ENCODE measurements around the gene TTLL11.

The TTLL11 gene

DNA sequence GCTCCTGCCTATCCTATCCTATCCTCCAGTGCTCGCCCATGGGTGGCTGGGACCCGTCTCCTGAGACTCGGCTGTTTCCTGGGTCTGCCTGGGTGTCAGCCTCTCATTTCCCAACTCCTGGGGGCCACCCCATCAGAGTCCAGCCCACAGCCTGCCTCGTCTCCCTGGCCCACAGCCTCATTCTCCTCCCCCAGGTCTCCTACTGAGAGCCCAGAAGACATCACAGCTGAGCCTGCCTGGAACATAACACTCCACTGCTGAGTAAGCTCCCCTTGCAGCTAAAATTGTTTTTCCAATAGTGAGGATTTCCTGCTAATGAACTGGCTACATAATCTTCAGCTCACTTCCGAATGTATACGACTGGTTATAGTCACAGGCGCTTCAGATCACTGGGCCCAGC lies 95.3 kb downstream of the TTLL11 start:
- TF ChIP-seq EP300 (IDR thresholded peaks at IDR 0.05; ENCODE audit: borderline replicate concordance): no peak
- TF ChIP-seq EGR1 (IDR thresholded peaks at IDR 0.05): no peak
- TF ChIP-seq RAD21 (IDR thresholded peaks at IDR 0.05; ENCODE audit: low read depth): no peak
- TF ChIP-seq, protein P1, sequence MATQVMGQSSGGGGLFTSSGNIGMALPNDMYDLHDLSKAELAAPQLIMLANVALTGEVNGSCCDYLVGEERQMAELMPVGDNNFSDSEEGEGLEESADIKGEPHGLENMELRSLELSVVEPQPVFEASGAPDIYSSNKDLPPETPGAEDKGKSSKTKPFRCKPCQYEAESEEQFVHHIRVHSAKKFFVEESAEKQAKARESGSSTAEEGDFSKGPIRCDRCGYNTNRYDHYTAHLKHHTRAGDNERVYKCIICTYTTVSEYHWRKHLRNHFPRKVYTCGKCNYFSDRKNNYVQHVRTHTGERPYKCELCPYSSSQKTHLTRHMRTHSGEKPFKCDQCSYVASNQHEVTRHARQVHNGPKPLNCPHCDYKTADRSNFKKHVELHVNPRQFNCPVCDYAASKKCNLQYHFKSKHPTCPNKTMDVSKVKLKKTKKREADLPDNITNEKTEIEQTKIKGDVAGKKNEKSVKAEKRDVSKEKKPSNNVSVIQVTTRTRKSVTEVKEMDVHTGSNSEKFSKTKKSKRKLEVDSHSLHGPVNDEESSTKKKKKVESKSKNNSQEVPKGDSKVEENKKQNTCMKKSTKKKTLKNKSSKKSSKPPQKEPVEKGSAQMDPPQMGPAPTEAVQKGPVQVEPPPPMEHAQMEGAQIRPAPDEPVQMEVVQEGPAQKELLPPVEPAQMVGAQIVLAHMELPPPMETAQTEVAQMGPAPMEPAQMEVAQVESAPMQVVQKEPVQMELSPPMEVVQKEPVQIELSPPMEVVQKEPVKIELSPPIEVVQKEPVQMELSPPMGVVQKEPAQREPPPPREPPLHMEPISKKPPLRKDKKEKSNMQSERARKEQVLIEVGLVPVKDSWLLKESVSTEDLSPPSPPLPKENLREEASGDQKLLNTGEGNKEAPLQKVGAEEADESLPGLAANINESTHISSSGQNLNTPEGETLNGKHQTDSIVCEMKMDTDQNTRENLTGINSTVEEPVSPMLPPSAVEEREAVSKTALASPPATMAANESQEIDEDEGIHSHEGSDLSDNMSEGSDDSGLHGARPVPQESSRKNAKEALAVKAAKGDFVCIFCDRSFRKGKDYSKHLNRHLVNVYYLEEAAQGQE (IDR thresholded peaks at IDR 0.05; ENCODE audit: low read depth): no peak

DNA sequence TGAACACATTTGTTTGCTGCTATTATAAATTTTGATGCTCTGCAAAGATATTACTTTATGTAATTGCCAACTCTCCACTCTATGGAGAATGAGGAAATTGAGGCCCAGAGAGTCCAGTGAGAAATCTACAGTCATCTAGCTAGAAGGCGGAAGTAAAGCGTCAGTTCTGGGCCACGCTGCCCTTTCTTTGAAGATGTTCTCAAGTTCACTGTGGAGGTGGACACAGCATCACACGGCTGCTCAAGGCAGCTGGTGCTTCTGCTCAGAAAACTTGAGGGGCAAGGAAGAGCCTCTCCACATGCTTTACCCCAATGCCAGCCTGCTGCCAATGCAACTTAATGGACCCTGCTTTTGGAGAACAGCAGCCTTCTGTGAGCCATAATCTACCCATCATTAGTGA lies 96.3 kb downstream of the TTLL11 start:
- TF ChIP-seq, protein P1 (IDR thresholded peaks at IDR 0.05; ENCODE audit: low read depth): no peak
- TF ChIP-seq TCF12 (IDR thresholded peaks at IDR 0.05; ENCODE audit: low read depth) (no peak), RAD21 (IDR thresholded peaks at IDR 0.05; ENCODE audit: low read depth) (no peak), CEBPB (IDR thresholded peaks at IDR 0.05) (no peak), EGR1 (IDR thresholded peaks at IDR 0.05) (no peak), TEAD4 (IDR thresholded peaks at IDR 0.05) (no peak), ZBTB7A (IDR thresholded peaks at IDR 0.05; ENCODE audit: low read depth) (no peak), EP300 (IDR thresholded peaks at IDR 0.05; ENCODE audit: borderline replicate concordance) (no peak)
- TF ChIP-seq, protein P2, sequence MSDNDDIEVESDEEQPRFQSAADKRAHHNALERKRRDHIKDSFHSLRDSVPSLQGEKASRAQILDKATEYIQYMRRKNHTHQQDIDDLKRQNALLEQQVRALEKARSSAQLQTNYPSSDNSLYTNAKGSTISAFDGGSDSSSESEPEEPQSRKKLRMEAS (IDR thresholded peaks at IDR 0.05): no peak
- TF ChIP-seq, protein P3, sequence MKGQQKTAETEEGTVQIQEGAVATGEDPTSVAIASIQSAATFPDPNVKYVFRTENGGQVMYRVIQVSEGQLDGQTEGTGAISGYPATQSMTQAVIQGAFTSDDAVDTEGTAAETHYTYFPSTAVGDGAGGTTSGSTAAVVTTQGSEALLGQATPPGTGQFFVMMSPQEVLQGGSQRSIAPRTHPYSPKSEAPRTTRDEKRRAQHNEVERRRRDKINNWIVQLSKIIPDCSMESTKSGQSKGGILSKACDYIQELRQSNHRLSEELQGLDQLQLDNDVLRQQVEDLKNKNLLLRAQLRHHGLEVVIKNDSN (IDR thresholded peaks at IDR 0.05): no peak

DNA sequence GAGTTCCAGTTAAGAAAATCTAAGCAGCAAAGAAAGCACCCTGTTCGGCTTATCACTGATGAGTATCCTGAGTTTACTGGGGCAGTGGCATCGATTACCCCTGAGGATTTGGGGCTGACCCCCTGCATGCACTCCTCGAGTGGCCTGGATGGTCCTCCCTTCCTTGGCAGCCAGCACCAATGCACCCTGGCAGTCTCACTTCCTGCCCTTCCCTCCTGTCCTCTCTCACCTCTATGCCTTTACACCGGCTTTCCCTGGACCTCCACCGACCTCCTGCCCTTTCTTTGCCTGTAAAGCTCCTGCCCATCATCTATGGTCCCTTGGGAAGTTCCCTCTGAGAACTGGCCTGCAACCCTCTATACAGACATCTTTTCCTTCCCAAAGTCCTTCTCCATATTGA lies 97.1 kb downstream of the TTLL11 start:
- TF ChIP-seq EP300 (IDR thresholded peaks at IDR 0.05; ENCODE audit: borderline replicate concordance): no peak
- no peak for TF ChIP-seq FOXM1 (IDR thresholded peaks at IDR 0.05; ENCODE audit: borderline replicate concordance, low read depth)
- no peak for TF ChIP-seq NFIC (IDR thresholded peaks at IDR 0.05)
- no peak for TF ChIP-seq TEAD4 (IDR thresholded peaks at IDR 0.05)
- TF ChIP-seq TCF12 (IDR thresholded peaks at IDR 0.05; ENCODE audit: low read depth): no peak
- TF ChIP-seq TAF1 (IDR thresholded peaks at IDR 0.05; ENCODE audit: low read depth): no peak
- TF ChIP-seq, protein P2 (IDR thresholded peaks at IDR 0.05): no peak
- no peak for TF ChIP-seq EGR1 (IDR thresholded peaks at IDR 0.05)

DNA sequence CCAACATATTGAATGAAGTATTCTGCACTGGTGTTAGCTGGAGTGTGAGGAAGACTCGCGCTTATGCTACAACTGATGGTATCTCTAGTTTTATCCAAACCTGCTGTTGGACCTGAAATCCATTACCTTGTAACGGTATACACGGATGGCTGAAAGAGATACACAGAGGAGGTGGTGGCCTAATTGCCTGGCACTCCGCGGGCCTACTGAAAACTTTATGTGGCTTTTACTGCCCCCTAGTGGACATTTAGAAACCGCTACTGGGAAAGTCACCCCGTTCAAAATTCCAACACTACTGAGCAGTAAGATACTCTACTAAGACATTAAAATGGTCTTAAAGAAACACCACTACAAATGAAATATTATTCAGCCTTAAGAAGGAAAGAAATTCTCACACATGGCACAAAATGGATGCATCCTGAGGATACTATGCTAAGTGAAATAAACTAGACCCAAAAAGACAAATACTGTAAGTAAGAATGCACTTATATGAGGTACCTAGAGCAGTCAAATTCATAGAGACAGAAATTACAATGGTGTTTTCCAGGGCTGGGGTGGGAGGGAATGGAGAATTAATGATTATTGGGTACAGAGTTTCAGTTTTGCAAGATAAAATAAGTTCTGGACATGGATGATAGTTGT lies 100.4 kb downstream of the TTLL11 start:
- no peak for TF ChIP-seq ZBTB7A (IDR thresholded peaks at IDR 0.05; ENCODE audit: low read depth)
- TF ChIP-seq EGR1 (IDR thresholded peaks at IDR 0.05): no peak
- no peak for TF ChIP-seq EP300 (IDR thresholded peaks at IDR 0.05; ENCODE audit: borderline replicate concordance)
- peak; percentile 87 for TF ChIP-seq RAD21 (IDR thresholded peaks at IDR 0.05; ENCODE audit: low read depth)
- no peak for TF ChIP-seq FOXM1 (IDR thresholded peaks at IDR 0.05; ENCODE audit: borderline replicate concordance, low read depth)

DNA sequence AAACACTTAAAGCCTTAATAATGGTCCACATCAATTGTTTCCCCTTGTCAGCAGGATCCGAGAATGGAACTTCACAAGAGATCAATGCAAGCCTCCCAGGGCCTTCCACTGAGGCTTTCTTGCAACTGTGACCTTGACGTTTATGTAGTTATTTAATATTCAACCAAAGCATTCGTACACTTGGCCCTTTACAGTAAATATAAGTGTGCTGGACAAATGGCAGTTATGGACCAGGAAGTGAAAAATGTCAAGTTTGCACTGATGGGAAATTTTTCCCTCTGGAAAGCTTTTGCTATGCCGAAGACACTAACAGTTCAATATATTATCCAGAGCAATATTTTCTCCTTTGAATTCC lies 101.8 kb downstream of the TTLL11 start:
- TF ChIP-seq ZBTB7A (IDR thresholded peaks at IDR 0.05; ENCODE audit: low read depth) (no peak), YY1 (IDR thresholded peaks at IDR 0.05; ENCODE audit: low read depth) (no peak), EGR1 (IDR thresholded peaks at IDR 0.05) (no peak), TAF1 (IDR thresholded peaks at IDR 0.05; ENCODE audit: low read depth) (no peak), NFIC (IDR thresholded peaks at IDR 0.05) (no peak), TCF12 (IDR thresholded peaks at IDR 0.05; ENCODE audit: low read depth) (no peak), EP300 (IDR thresholded peaks at IDR 0.05; ENCODE audit: borderline replicate concordance) (no peak), RAD21 (IDR thresholded peaks at IDR 0.05; ENCODE audit: low read depth) (no peak), CEBPB (IDR thresholded peaks at IDR 0.05) (no peak), TEAD4 (IDR thresholded peaks at IDR 0.05) (no peak), FOXM1 (IDR thresholded peaks at IDR 0.05; ENCODE audit: borderline replicate concordance, low read depth) (no peak), CREB1 (IDR thresholded peaks at IDR 0.05; ENCODE audit: low read depth) (no peak)
- TF ChIP-seq, protein P1 (IDR thresholded peaks at IDR 0.05; ENCODE audit: low read depth): no peak
- TF ChIP-seq, protein P2 (IDR thresholded peaks at IDR 0.05): no peak
- TF ChIP-seq, protein P3 (IDR thresholded peaks at IDR 0.05): no peak

All from Ishikawa (cell line).